Pancreas (tissue), 10 donors: ENCODE data around the gene ALK. TPM values are rescaled to one million over a fixed set of nuclear protein-coding genes. Genes with fewer than 3 reads are reported as not detected.

Experiments used
- ATAC-seq, 4 donors: fragments of 200-7000 bp; cut with Tn5 transposase; one replicate each; pipeline versions ENCODE4 v1.8.0 to v1.9.1; 2020; ENCODE audit warnings: mild to moderate bottlenecking in 4 of 4, moderate library complexity in 4 of 4
- DNase-seq, 6 donors: peaks; one replicate each; pipeline ENCODE4 v3.0.0-alpha.2; 2020
- FAIRE-seq: peaks from 2 replicates; lab custom pipeline; 2012; peaks lifted over from hg19 to GRCh38; lab: Jason Lieb, UNC
- H3K27ac ChIP-seq, 4 donors: fragments of 200-600 bp; sonication (generic); 1 replicate in 3 of 4; 2 replicates in 1 of 4; pipeline versions ENCODE4 v1.5.0 to v1.8.0; 2020
- H3K27me3 ChIP-seq, 4 donors: fragments of 200-600 bp; one replicate each; pipeline ENCODE4 v1.8.0; 2021
- H3K36me3 ChIP-seq, 3 donors: fragments of 200-600 bp; sonication (generic) in 1 of 3; one replicate each; pipeline versions ENCODE4 v1.5.0 to v1.8.0; 2020 to 2021
- H3K4me1 ChIP-seq, 3 donors: fragments of 200-600 bp; one replicate each; pipeline ENCODE4 v1.8.0; 2021
- H3K4me3 ChIP-seq, 4 donors: fragments of 200-600 bp; sonication (generic) in 2 of 4; one replicate each; pipeline versions ENCODE4 v1.5.0 to v1.8.0; 2020 to 2021
- H3K9me3 ChIP-seq, 4 donors: fragments of 200-600 bp; one replicate each; pipeline ENCODE4 v1.8.0; 2021
- CTCF ChIP-seq, 4 donors: fragments of 200-600 bp; sonication (generic) in 3 of 4; IDR thresholded peaks; one replicate each; pipeline versions ENCODE4 v1.5.0 to v1.8.0; 2021; ENCODE audit warnings: antibody characterized with exemption in 4 of 4
- WGBS, 2 donors: extraction: QIAGEN DNeasy Blood & Tissue Kit; methylation state at CpG; one replicate each; pipeline ENCODE4 v1.1.7; 2013; 5-methylcytosine and 5-hydroxymethylcytosine counted together
- intact Hi-C, 3 donors: fragments of 100-400 bp; cut with DNase I; formaldehyde crosslinking; loops; one replicate each; pipeline versions ENCODE4 v1.11.1 to v1.14.2; 2022
- polyA plus RNA-seq, 2 donors: library from polyadenylated mRNA; stranded (reverse); fragments of 200-250 nt; gene quantifications; one replicate each; pipeline ENCODE4 v1.2.3, GENCODE V29; 2013
- total RNA-seq, 6 donors: library from RNA; stranded (reverse); fragmentation: NEBNext Ultra II Directional in 4 of 6; extraction: Animal tissue kit (Norgen Biotek cat#: 25700) in 4 of 6; gene quantifications; one replicate each; pipeline versions ENCODE4 v1.2.1 to v1.2.4, GENCODE V29; 2021 to 2023
- donor health status: healthy with polysubstance abuse.
- donor health status: DM: no; HTN: no; CAD: no; lungs with moderate emphysema.
- donor health status: DM: no; HTN: no; CAD: no.
- donor health status: control.
- donor health status: control.
- donor health status: Bipolar disorder and iron deficiency.
- donor health status: DM: yes; HTN: yes; CAD: no.
- donor health status: DM: no; HTN: no; CAD: no.
- donor health status: DM: no; HTN: no; CAD: no.
- donor health status: DM: yes; HTN: yes; CAD: no.

The ALK gene
- total and polyA plus RNA-seq, 8 donors, result 0.05 to 0.17 (median 0.09) TPM; not detected in 2

- Histone ChIP-seq H3K4me1 (peaks cover 0 to 2% (median 0%) of the 10 kb centered on the region in 3 donors), H3K36me3 (no peaks in the 10 kb centered on the region), H3K9me3 (no peaks in the 10 kb centered on the region), H3K4me3 (no peak overlapping the region), H3K27ac (no peak overlapping the region), H3K27me3 (no peaks in the 10 kb centered on the region)
- FAIRE-seq (no peak), DNase-seq (no peak), ATAC-seq (no peak)
- 74 to 86% methylated on average over 3 of the region's 3 CpGs for WGBS, 2 donors
- intact Hi-C loops, result no loop called here
- TF ChIP-seq CTCF (IDR thresholded peaks at IDR 0.05), result no peak
Observed at GRCh38 chr2:29578084-29578598, 343.2 kb downstream of the ALK start.

GRCh38 chr2:29576231-29576630, 345.2 kb downstream of the ALK start:
- no peak overlapping the region for H3K27ac ChIP-seq
- H3K4me1 ChIP-seq, result peaks cover 0 to 8% (median 0%) of the 10 kb centered on the region in 3 donors
- no peak overlapping the region for H3K4me3 ChIP-seq
- ATAC-seq, result peak in 2 of 4 donors; percentile 39 to 48
- no peak for DNase-seq
- H3K9me3 ChIP-seq, result no peaks in the 10 kb centered on the region
- TF ChIP-seq CTCF (IDR thresholded peaks at IDR 0.05), result no peak
- intact Hi-C loops, result no loop called here
- no peaks in the 10 kb centered on the region for H3K27me3 ChIP-seq
- FAIRE-seq, result no peak
- no peaks in the 10 kb centered on the region for H3K36me3 ChIP-seq
- WGBS, 2 donors, result 56 to 57% methylated on average over 3 of the region's 3 CpGs

GRCh38 chr2:29575370-29575890, 346.0 kb downstream of the ALK start:
- H3K9me3 ChIP-seq, result no peaks in the 10 kb centered on the region
- ATAC-seq (no peak), FAIRE-seq (no peak), DNase-seq (no peak)
- WGBS, 2 donors, result 78 to 92% methylated on average over 4 of the region's 4 CpGs
- TF ChIP-seq CTCF (IDR thresholded peaks at IDR 0.05), result no peak
- H3K36me3 ChIP-seq, result no peaks in the 10 kb centered on the region
- H3K4me3 ChIP-seq, result no peak overlapping the region
- H3K4me1 ChIP-seq, result peaks cover 0 to 8% (median 0%) of the 10 kb centered on the region in 3 donors
- H3K27me3 ChIP-seq, result no peaks in the 10 kb centered on the region
- H3K27ac ChIP-seq, result no peak overlapping the region
- intact Hi-C loops, result no loop called here

GRCh38 chr2:29573612-29574011, 347.8 kb downstream of the ALK start:
- no peak for TF ChIP-seq CTCF (IDR thresholded peaks at IDR 0.05)
- Histone ChIP-seq H3K27me3 (no peaks in the 10 kb centered on the region), H3K9me3 (no peaks in the 10 kb centered on the region), H3K36me3 (no peaks in the 10 kb centered on the region), H3K4me1 (peaks cover 0 to 8% (median 0%) of the 10 kb centered on the region in 3 donors), H3K4me3 (no peak overlapping the region), H3K27ac (no peak overlapping the region)
- intact Hi-C loops, result no loop called here
- FAIRE-seq (no peak), ATAC-seq (peak; percentile 47 to 70 (median 65)), DNase-seq (no peak)
- 44 to 50% methylated on average over 4 of the region's 4 CpGs for WGBS, 2 donors

- peak in 2 of 6 donors; percentile 3 to 27 for DNase-seq
Observed at GRCh38 chr2:29573147-29573546, 348.2 kb downstream of the ALK start.

More at GRCh38 chr2:29573147-29573546, 348.2 kb downstream of the ALK start:
- no peak overlapping the region for H3K27ac ChIP-seq
- H3K9me3 ChIP-seq, result no peaks in the 10 kb centered on the region
- WGBS, 2 donors, result 11 to 20% methylated on average over 2 of the region's 2 CpGs
- H3K4me3 ChIP-seq, result no peak overlapping the region
- no peaks in the 10 kb centered on the region for H3K36me3 ChIP-seq
- intact Hi-C loops, result no loop called here
- TF ChIP-seq CTCF (IDR thresholded peaks at IDR 0.05), result no peak
- FAIRE-seq, result no peak
- no peaks in the 10 kb centered on the region for H3K27me3 ChIP-seq
- ATAC-seq, result peak; percentile 34 to 87 (median 72)
- H3K4me1 ChIP-seq, result peaks cover 0 to 8% (median 0%) of the 10 kb centered on the region in 3 donors
